OCI-LY3 (cell line): ENCODE data around the gene DAGLB.

Experiments used
- H2AFZ ChIP-seq: fragments of 200-600, 300-600 bp; shearing (Covaris generic); 2 replicates; pipeline ENCODE4 v1.6.0; 2014; ENCODE audit warnings: antibody characterized with exemption, low read depth, low read length
- H3K27ac ChIP-seq: fragments of 200-600, 300-600 bp; sonication (generic); 2 replicates; pipeline ENCODE4 v1.5.1; 2014; ENCODE audit warnings: mild to moderate bottlenecking, low read length, moderate library complexity, mixed read lengths
- H3K27me3 ChIP-seq: fragments of 200-600, 300-600 bp; sonication (generic); 2 replicates; pipeline ENCODE4 v1.6.1; 2014; ENCODE audit warnings: low read depth, low read length, mixed read lengths
- H3K36me3 ChIP-seq: fragments of 200-600, 300-600 bp; sonication (generic); replicated peaks from 2 replicates; pipeline ENCODE3; 2014; ENCODE audit warnings: low read depth, low read length, mixed read lengths
- H3K4me1 ChIP-seq: fragments of 300-600, 200-600 bp; sonication (generic); 2 replicates; pipeline ENCODE4 v1.6.1; 2014; ENCODE audit warnings: low read length, mixed read lengths
- H3K4me2 ChIP-seq: fragments of 200-600, 300-600 bp; sonication (generic); 2 replicates; pipeline ENCODE4 v1.6.1; 2014; ENCODE audit warnings: low read length, mixed read lengths
- H3K4me3 ChIP-seq: fragments of 300-600, 200-600 bp; sonication (generic); 2 replicates; pipeline ENCODE4 v1.5.1; 2014; ENCODE audit warnings: antibody characterized with exemption, mild to moderate bottlenecking, low read length, moderate library complexity
- H3K79me2 ChIP-seq: fragments of 300-600, 200-600 bp; shearing (Covaris generic); 2 replicates; pipeline ENCODE4 v1.6.1; 2014; ENCODE audit warnings: mild to moderate bottlenecking, low read length, mixed read lengths
- H3K9ac ChIP-seq: fragments of 300-600, 200-600 bp; shearing (Covaris generic); 2 replicates; pipeline ENCODE4 v1.6.0; 2014; ENCODE audit warnings: mild to moderate bottlenecking, low read length, moderate library complexity
- H3K9me3 ChIP-seq: fragments of 200-600, 300-600 bp; shearing (Covaris generic); 2 replicates; pipeline ENCODE4 v1.6.1; 2014; ENCODE audit warnings: low read length, mixed read lengths; ENCODE audit not compliant: insufficient read depth
- H4K20me1 ChIP-seq: fragments of 200-600, 300-600 bp; sonication (generic); 2 replicates; pipeline ENCODE4 v1.6.1; 2016; ENCODE audit warnings: low read length, mixed read lengths; ENCODE audit not compliant: insufficient read depth
- EZH2phosphoT487 ChIP-seq: fragments of 200-600 bp; shearing (Covaris generic); IDR thresholded peaks from 2 replicates; pipeline ENCODE4 v1.6.1; 2018; ENCODE audit warnings: antibody characterized with exemption, mixed run types, low read depth
- TF ChIP-seq, protein P1 (sequence below): fragments of 200-600, 300-600 bp; sonication (generic); IDR thresholded peaks from 2 replicates; pipeline ENCODE4 v1.5.1; 2014; ENCODE audit warnings: antibody characterized with exemption, low read length, low read depth

The DAGLB gene, protein sequence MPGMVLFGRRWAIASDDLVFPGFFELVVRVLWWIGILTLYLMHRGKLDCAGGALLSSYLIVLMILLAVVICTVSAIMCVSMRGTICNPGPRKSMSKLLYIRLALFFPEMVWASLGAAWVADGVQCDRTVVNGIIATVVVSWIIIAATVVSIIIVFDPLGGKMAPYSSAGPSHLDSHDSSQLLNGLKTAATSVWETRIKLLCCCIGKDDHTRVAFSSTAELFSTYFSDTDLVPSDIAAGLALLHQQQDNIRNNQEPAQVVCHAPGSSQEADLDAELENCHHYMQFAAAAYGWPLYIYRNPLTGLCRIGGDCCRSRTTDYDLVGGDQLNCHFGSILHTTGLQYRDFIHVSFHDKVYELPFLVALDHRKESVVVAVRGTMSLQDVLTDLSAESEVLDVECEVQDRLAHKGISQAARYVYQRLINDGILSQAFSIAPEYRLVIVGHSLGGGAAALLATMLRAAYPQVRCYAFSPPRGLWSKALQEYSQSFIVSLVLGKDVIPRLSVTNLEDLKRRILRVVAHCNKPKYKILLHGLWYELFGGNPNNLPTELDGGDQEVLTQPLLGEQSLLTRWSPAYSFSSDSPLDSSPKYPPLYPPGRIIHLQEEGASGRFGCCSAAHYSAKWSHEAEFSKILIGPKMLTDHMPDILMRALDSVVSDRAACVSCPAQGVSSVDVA

DNA sequence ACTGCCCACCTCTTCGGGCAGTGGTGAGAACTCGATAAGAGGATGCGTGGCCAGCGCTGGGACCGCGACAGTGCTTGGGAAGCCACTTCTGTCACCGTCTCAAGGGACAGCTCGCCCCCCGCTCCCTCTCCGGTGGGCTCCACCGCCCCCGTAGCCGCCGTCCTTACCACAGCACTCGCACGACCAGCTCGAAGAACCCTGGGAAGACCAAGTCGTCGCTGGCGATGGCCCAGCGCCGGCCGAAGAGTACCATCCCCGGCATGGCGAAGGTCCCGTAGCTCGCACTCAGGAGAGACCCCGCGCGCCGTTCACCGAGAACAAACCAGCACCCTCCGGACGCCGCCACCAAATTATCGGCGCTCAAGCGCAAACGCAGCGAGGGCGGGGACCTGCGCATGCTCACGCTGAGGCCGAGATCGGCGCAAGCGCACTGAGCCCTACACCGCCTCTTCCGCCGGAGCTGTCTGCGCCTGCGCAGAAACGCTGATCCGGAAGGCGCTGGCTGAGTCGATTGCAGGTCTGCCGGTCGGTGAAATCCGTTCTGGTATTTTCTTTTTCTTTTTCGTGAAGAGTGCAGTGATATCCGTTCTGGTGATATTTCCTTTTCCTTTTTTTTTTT lies at the start of gene DAGLB:
Gene DAGLB, minus strand, starts transcription at position 374 of the 619 bp plus-strand sequence. Its CDS starts 112 bp downstream, at position 262.
- Histone ChIP-seq H3K79me2 (peaks cover 38% of the 10 kb centered on the region), H3K9me3 (no peaks in the 10 kb centered on the region), H4K20me1 (no peaks in the 10 kb centered on the region), H3K4me2 (peak within 1 kb of the TSS; percentile 91), H3K36me3 (peaks cover 16% of the 10 kb centered on the region), H3K27me3 (no peaks in the 10 kb centered on the region), H3K27ac (peak within 1 kb of the TSS; percentile 35), H3K4me3 (peak within 1 kb of the TSS; percentile 95), H3K9ac (peak within 1 kb of the TSS; percentile 90), H2AFZ (peak within 1 kb of the TSS; percentile 19; the same call in 1 of the 2 replicates), H3K4me1 (no peaks in the 10 kb centered on the region)
- TF ChIP-seq, protein P1, sequence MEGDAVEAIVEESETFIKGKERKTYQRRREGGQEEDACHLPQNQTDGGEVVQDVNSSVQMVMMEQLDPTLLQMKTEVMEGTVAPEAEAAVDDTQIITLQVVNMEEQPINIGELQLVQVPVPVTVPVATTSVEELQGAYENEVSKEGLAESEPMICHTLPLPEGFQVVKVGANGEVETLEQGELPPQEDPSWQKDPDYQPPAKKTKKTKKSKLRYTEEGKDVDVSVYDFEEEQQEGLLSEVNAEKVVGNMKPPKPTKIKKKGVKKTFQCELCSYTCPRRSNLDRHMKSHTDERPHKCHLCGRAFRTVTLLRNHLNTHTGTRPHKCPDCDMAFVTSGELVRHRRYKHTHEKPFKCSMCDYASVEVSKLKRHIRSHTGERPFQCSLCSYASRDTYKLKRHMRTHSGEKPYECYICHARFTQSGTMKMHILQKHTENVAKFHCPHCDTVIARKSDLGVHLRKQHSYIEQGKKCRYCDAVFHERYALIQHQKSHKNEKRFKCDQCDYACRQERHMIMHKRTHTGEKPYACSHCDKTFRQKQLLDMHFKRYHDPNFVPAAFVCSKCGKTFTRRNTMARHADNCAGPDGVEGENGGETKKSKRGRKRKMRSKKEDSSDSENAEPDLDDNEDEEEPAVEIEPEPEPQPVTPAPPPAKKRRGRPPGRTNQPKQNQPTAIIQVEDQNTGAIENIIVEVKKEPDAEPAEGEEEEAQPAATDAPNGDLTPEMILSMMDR: no peak
- no peak for TF ChIP-seq EZH2phosphoT487

DNA sequence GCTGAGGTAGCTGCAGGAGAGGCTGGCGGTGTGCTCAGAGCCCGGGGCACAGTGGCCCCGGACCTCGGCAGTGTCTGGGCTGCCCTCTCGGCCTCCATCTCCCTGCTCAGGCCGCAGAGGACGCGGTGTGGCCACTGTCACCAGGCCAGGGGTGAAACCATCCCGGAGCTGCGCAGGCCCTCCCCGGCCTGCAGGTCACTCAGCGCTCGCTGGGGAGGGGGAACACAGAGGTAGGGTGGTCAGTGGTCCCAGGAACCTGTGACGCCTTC lies 49.8 kb upstream of the DAGLB start:
- Histone ChIP-seq H3K9me3 (no peaks in the 10 kb centered on the region), H3K27me3 (no peaks in the 10 kb centered on the region), H3K79me2 (no peaks in the 10 kb centered on the region), H3K27ac (no peak overlapping the region), H3K9ac (no peak overlapping the region), H3K4me1 (no peaks in the 10 kb centered on the region), H3K4me2 (no peak overlapping the region), H3K4me3 (no peak overlapping the region), H4K20me1 (no peaks in the 10 kb centered on the region), H3K36me3 (no peaks in the 10 kb centered on the region), H2AFZ (no peak overlapping the region)
- TF ChIP-seq EZH2phosphoT487: no peak
- TF ChIP-seq, protein P1: no peak

DNA sequence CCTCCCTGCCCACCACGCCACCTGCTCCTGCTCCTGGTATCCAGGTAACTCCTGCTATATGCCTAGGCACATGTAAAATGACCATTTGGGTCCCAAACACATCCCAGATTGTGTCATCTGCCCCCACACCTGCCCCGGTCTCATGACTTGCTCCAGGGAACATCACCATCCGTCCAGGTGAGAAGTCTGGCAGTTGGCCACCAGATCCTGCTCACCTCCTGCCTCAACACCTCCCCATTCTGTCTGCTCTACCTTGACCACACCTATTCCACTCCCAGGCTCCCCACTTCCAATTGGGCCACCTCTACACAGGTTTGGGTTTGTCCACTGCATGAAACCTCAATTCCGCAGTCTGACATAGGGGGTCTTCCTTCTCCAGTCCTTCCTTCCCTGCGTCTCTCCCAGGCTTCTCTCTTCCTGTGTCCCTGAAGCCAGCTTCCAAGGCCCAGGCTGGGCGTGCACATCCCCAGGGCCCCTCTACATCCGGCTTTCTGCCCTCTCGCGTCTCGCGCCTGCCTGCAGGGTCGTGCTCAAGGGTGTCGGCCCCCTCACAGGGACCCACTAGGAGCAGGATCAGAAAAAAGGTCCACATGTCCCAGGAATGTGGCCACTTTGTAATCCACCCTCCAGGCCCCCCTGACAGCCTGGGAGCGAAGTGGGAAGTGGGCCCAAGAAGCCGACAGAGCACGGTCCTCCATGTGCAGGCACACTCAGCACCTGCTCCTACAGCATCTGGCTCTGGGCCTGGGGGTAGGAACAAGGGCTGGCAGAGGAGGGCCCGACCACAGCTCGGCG lies 49.3 kb upstream of the DAGLB start:
- H3K4me2 ChIP-seq: no peak overlapping the region
- no peaks in the 10 kb centered on the region for H3K4me1 ChIP-seq
- no peaks in the 10 kb centered on the region for H3K27me3 ChIP-seq
- H3K36me3 ChIP-seq: no peaks in the 10 kb centered on the region
- no peaks in the 10 kb centered on the region for H3K9me3 ChIP-seq
- H3K9ac ChIP-seq: no peak overlapping the region
- H3K27ac ChIP-seq: no peak overlapping the region
- no peaks in the 10 kb centered on the region for H4K20me1 ChIP-seq
- H3K79me2 ChIP-seq: no peaks in the 10 kb centered on the region
- H3K4me3 ChIP-seq: no peak overlapping the region
- TF ChIP-seq, protein P1: no peak
- TF ChIP-seq EZH2phosphoT487: no peak
- H2AFZ ChIP-seq: no peak overlapping the region
